ENCODE measurements around the gene POLD4. TPM values are rescaled to one million over a fixed set of nuclear protein-coding genes. Genes with fewer than 3 reads are reported as not detected.

Gene POLD4
- total RNA-seq, 1 donor from 2014 or later, result 39.8 TPM

- no peak overlapping the region for H3K27ac Mint-ChIP-seq
- intact Hi-C loops (cut with micrococcal nuclease), result loop anchor here (1.0 to 2.0 kb wide), 3 partner anchors 9 to 14 kb away; partner anchors contain the start of gene ANKRD13D
- peaks cover 16% of the 10 kb centered on the region for H3K36me3 Mint-ChIP-seq (ENCODE audit: low read depth)
- H3K4me1 Mint-ChIP-seq (ENCODE audit: low read depth), result peaks cover 12% of the 10 kb centered on the region
- no peaks in the 10 kb centered on the region for H3K9me3 Mint-ChIP-seq
- DNase-seq (ENCODE audit: low spot score), result no peak
- peak overlapping the region; percentile 15 for H3K4me3 Mint-ChIP-seq
- no peaks in the 10 kb centered on the region for H3K27me3 Mint-ChIP-seq (ENCODE audit: insufficient read depth)
Observed at GRCh38 chr11:67302571-67303131, 50.7 kb downstream of the POLD4 start.

GRCh38 chr11:67301951-67302516, 51.3 kb downstream of the POLD4 start:
- Mint-ChIP-seq H3K27me3 (ENCODE audit: insufficient read depth) (no peaks in the 10 kb centered on the region), H3K9me3 (peaks cover 1% of the 10 kb centered on the region), H3K4me3 (peak overlapping the region; percentile 15), H3K27ac (no peak overlapping the region), H3K36me3 (ENCODE audit: low read depth) (peaks cover 17% of the 10 kb centered on the region), H3K4me1 (ENCODE audit: low read depth) (peaks cover 14% of the 10 kb centered on the region)
- no peak for DNase-seq (ENCODE audit: low spot score)
- intact Hi-C loops (cut with micrococcal nuclease), result loop anchor here (2.0 kb wide), 2 partner anchors 13 to 15 kb away; partner anchors contain the start of gene ANKRD13D

- Mint-ChIP-seq H3K27ac (no peak overlapping the region), H3K4me1 (ENCODE audit: low read depth) (peaks cover 19% of the 10 kb centered on the region), H3K9me3 (peaks cover 6% of the 10 kb centered on the region), H3K36me3 (ENCODE audit: low read depth) (peaks cover 23% of the 10 kb centered on the region), H3K27me3 (ENCODE audit: insufficient read depth) (no peaks in the 10 kb centered on the region), H3K4me3 (no peak overlapping the region)
- intact Hi-C loops (cut with micrococcal nuclease), result no loop called here
- no peak for DNase-seq (ENCODE audit: low spot score)
Observed at GRCh38 chr11:67301313-67301921, 51.9 kb downstream of the POLD4 start.

Other genes with a start within 250 kb of the POLD4 start
- 114 and 119 TPM in 2 replicates for gene KDM2A, start 234.3 kb downstream of the POLD4 start, total RNA-seq
- gene GRK2, start 87.1 kb downstream of the POLD4 start, total RNA-seq, result 249 and 250 TPM in 2 replicates
- 124 and 129 TPM in 2 replicates for gene ANKRD13D, start 64.2 kb downstream of the POLD4 start, total RNA-seq
- gene SSH3, start 50.0 kb downstream of the POLD4 start, total RNA-seq, result 9.2 and 9.4 TPM in 2 replicates
- gene CLCF1, start 20.1 kb upstream of the POLD4 start, total RNA-seq, result 0.64 and 0.73 TPM in 2 replicates
- 30.7 and 31.6 TPM in 2 replicates for gene RAD9A, start 38.4 kb upstream of the POLD4 start, total RNA-seq
- gene PPP1CA, start 48.3 kb upstream of the POLD4 start, total RNA-seq, result 260 and 263 TPM in 2 replicates
- gene TBC1D10C, start 50.5 kb upstream of the POLD4 start, total RNA-seq, result 131 and 135 TPM in 2 replicates
- gene CARNS1, start 62.1 kb upstream of the POLD4 start, total RNA-seq, result 0.62 and 0.81 TPM in 2 replicates
- gene RPS6KB2, start 74.9 kb upstream of the POLD4 start, total RNA-seq, result 84.1 and 86.2 TPM in 2 replicates
- 108 and 109 TPM in 2 replicates for gene PTPRCAP, start 84.1 kb upstream of the POLD4 start, total RNA-seq
- gene CORO1B, start 89.9 kb upstream of the POLD4 start, total RNA-seq, result 222 and 225 TPM in 2 replicates
- not detected in 2 replicates for gene GPR152, start 99.2 kb upstream of the POLD4 start, total RNA-seq
- 0.86 and 0.96 TPM in 2 replicates for gene CABP4, start 101.8 kb upstream of the POLD4 start, total RNA-seq
- 55.1 and 61.4 TPM in 2 replicates for gene TMEM134, start 115.7 kb upstream of the POLD4 start, total RNA-seq
- 200 and 203 TPM in 2 replicates for gene AIP, start 129.5 kb upstream of the POLD4 start, total RNA-seq
- gene PITPNM1, start 151.8 kb upstream of the POLD4 start, total RNA-seq, result 138 and 140 TPM in 2 replicates
- 107 and 115 TPM in 2 replicates for gene CDK2AP2, start 154.6 kb upstream of the POLD4 start, total RNA-seq
- gene CABP2, start 169.9 kb upstream of the POLD4 start, total RNA-seq, result not detected in 2 replicates
- gene GSTP1, start 230.3 kb upstream of the POLD4 start, total RNA-seq, result 278 and 289 TPM in 2 replicates

Data from activated T-helper 1 cell treated with anti-CD3 and anti-CD28 coated beads, Interleukin-12 subunit alpha, Interleukin-12 subunit beta, Interleukin-2, Interleukin-4 antibody, amounts not matched to agents 30 ng/mL and 10 ng/mL and 1 ng/mL, durations not matched to agents 14 hours and 24 hours and 36 hours (primary cell).